HepG2 (cell line): ENCODE measurements around the gene TSSK3. TPM values are rescaled to one million over a fixed set of nuclear protein-coding genes. Genes with fewer than 3 reads are reported as not detected.

Experiments
- ATAC-seq: fragments of 200-7000 bp; cut with Tn5 transposase; 3 replicates; pipeline ENCODE4 v1.9.1; 2020; ENCODE audit warnings: mild to moderate bottlenecking, moderate library complexity
- BruUV-seq: library from RNA; stranded (reverse); fragments of 400-500 nt; replicated peaks from 2 replicates; lab custom pipeline; 2021; lab: Mats Ljungman, UMichigan
- CTCF ChIA-PET: fragments of 300-600 bp; formaldehyde crosslinking; extraction: SDS; loops from one replicate; lab custom pipeline; 2021; ENCODE audit warnings: low total read pairs, inconsistent platforms, low intra/inter-chr PET ratio; lab: Yijun Ruan, JAX
- POLR2A ChIA-PET: fragments of 350-600 bp; sonication (Branson Sonifier 250); formaldehyde crosslinking; loops from one replicate; lab custom pipeline; 2020; ENCODE audit warnings: antibody characterized with exemption, inconsistent platforms; lab: Yijun Ruan, JAX
- DNase-seq: peaks from one replicate; pipeline ENCODE4 v3.0.0-alpha.2; 2015; ENCODE audit warnings: low spot score
- FAIRE-seq: peaks from 3 replicates; lab custom pipeline; 2011; peaks lifted over from hg19 to GRCh38; lab: Jason Lieb, UNC
- H2AFZ ChIP-seq: one replicate; pipeline ENCODE4 v1.6.1; 2011; ENCODE audit warnings: low read length, inconsistent platforms
- H3K27ac ChIP-seq: fragments of 300-600 bp; 3 replicates; pipeline ENCODE4 v1.8.0; 2011; ENCODE audit warnings: mixed run types, mild to moderate bottlenecking, mixed read lengths, low read length, inconsistent platforms; ENCODE audit not compliant: insufficient read depth; ENCODE audit errors: extremely low read length
- H3K27me3 ChIP-seq, 2 experiments: fragments of 200-600 bp in 1 of 2; 2 replicates in 1 of 2; 3 replicates in 1 of 2; pipeline versions ENCODE4 v1.6.0 to v1.8.0; 2011; ENCODE audit warnings: low read length in 2 of 2, mild to moderate bottlenecking in 2 of 2, moderate library complexity in 2 of 2, inconsistent platforms in 1 of 2; ENCODE audit not compliant: insufficient read depth in 2 of 2, control insufficient read depth in 1 of 2
- H3K36me3 ChIP-seq, 2 experiments: fragments of 200-600 bp in 1 of 2; replicated peaks in 1 of 2; 2 replicates in 1 of 2; 3 replicates in 1 of 2; pipeline versions ENCODE4 v1.5.1 to v1.8.0; 2011; ENCODE audit warnings: low read length in 2 of 2, inconsistent platforms in 1 of 2; ENCODE audit not compliant: insufficient read depth in 2 of 2, control insufficient read depth in 1 of 2
- H3K4me1 ChIP-seq: 2 replicates; pipeline ENCODE4 v1.5.1; 2012; ENCODE audit warnings: low read length, inconsistent platforms; ENCODE audit not compliant: insufficient read depth
- H3K4me2 ChIP-seq: 2 replicates; pipeline ENCODE4 v1.6.0; 2011; ENCODE audit warnings: low read depth, low read length, inconsistent platforms
- H3K4me3 ChIP-seq, 3 experiments: fragments of 200-600 bp in 1 of 3; sonication (generic), shearing (Covaris generic) in 1 of 3; replicated peaks in 1 of 3; 2 replicates each; pipeline ENCODE4 v1.5.1; 2011 to 2016; ENCODE audit warnings: low read length in 3 of 3, inconsistent platforms in 2 of 3, low read depth in 2 of 3, mild to moderate bottlenecking in 2 of 3, control low read depth in 1 of 3, mixed read lengths in 1 of 3; ENCODE audit not compliant: insufficient read depth in 1 of 3
- H3K79me2 ChIP-seq: one replicate; pipeline ENCODE4 v1.6.1; 2011; ENCODE audit warnings: low read length, inconsistent platforms; ENCODE audit not compliant: insufficient read depth
- H3K9ac ChIP-seq: 2 replicates; pipeline ENCODE4 v1.6.0; 2011; ENCODE audit warnings: mild to moderate bottlenecking, low read depth, low read length, inconsistent platforms; ENCODE audit not compliant: insufficient read depth
- H3K9me3 ChIP-seq: 2 replicates; pipeline ENCODE4 v1.5.1; 2012; ENCODE audit warnings: mild to moderate bottlenecking, low read length
- H4K20me1 ChIP-seq: 2 replicates; pipeline ENCODE4 v1.6.0; 2011; ENCODE audit warnings: inconsistent platforms, mild to moderate bottlenecking, low read length, moderate library complexity; ENCODE audit not compliant: insufficient read depth
- ZFY ChIP-seq: sonication (generic); formaldehyde crosslinking; IDR thresholded peaks from 2 replicates; pipeline ENCODE4 v1.4.0; 2020; ENCODE audit warnings: missing genetic modification reagents
- WGBS: methylation state at CpG from one replicate; pipeline ENCODE4 v1.1.6; 2017; ENCODE audit warnings: low lambda C conversion rate; 5-methylcytosine and 5-hydroxymethylcytosine counted together
- in situ Hi-C: cut with HindIII; loops from 2 replicates; pipeline ENCODE4 v1.10.0; 2017; ENCODE audit warnings: low pct_unique_long_range_greater_than_20kb; ENCODE audit not compliant: extremely low pct_ligation_motif_present
- intact Hi-C: fragments of 100-400 bp; cut with micrococcal nuclease; formaldehyde crosslinking; loops from one replicate; pipeline ENCODE4 v1.10.0; 2022; ENCODE audit not compliant: unreplicated experiment
- polyA plus RNA-seq, 8 experiments: library from polyadenylated mRNA; depleted of rRNA in 3 of 8; stranded (reverse) in 7 of 8; unstranded in 1 of 8; fragments of >200 nt; fragmentation: Illumina TruSeq in 4 of 8; extraction: Trizol in 4 of 8; gene quantifications; 2 replicates each; pipeline versions ENCODE4 v1.2.1 to v1.2.3, GENCODE V29; 2011 to 2016; ENCODE audit warnings: low read depth in 4 of 8, missing spikeins in 1 of 8, mixed read lengths in 1 of 8; ENCODE audit not compliant: insufficient read depth in 1 of 8
- total RNA-seq, 5 experiments: library from RNA; depleted of rRNA; stranded (reverse); fragments of >200 nt; fragmentation: Illumina TruSeq; extraction: Trizol; gene quantifications; 2 replicates each; pipeline ENCODE4 v1.2.3, GENCODE V29; 2016; ENCODE audit warnings: low read depth in 1 of 5
- TF ChIP-seq, protein P1 (sequence below): sonication (generic); formaldehyde crosslinking; IDR thresholded peaks from 2 replicates; pipeline ENCODE4 v1.4.0; 2020; ENCODE audit warnings: mild to moderate bottlenecking, missing genetic modification reagents, borderline replicate concordance

The TSSK3 gene
- total and polyA plus RNA-seq, 2 of the 13 experiments (the other 11 are each of a cell fraction or from before 2014, with no cell fraction given): 1.0 to 1.1 TPM

DNA sequence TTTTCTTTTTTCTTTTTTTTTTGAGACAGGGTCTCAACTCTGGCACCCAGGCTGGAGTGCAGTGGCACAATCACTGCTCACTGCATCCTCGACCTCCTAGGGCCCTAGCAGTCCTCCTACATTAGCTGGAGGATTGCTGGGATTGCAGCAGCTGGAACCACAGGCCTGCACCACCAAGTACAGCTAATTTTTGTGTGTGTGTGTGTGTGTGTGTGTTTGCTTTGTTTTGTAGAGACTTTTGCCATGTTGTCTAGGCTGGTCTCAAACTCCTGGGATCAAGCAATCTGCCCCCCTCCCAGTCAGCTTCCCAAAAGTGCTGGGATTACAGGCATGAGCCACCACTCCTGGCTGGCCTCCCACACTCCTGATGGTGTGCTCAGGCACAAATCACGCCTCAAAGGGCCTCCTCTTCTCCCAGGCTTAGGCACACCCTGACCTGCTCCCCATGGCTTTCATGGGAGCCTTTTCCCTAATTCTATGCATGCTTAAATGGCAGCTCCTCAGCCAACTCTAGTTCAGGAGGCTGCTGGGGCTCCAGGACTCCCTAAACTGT is 9.4 kb upstream of the TSSK3 start:
- DNase-seq (no peak), FAIRE-seq (peak; percentile 12), ATAC-seq (no peak)
- no peaks in the 10 kb centered on the region for H3K36me3 ChIP-seq
- H3K79me2 ChIP-seq: no peaks in the 10 kb centered on the region
- ChIA-PET POLR2A (interaction anchor here (1.2 to 10.1 kb wide), 14 partner anchors 10 to 173 kb away, joined by 3 to 222 read pairs (median 12); partner anchors contain the start of genes BSDC1, FAM229A, HDAC1 and LCK), CTCF (no interaction called here)
- H2AFZ ChIP-seq: no peak overlapping the region
- H3K4me3 ChIP-seq: peak overlapping the region in 1 of 3 experiments; percentile 73; a peak in 1 of 6 replicates
- no peaks in the 10 kb centered on the region for H4K20me1 ChIP-seq
- H3K27ac ChIP-seq: peak overlapping the region; percentile 92
- peaks cover 63% of the 10 kb centered on the region for H3K4me1 ChIP-seq
- no TSS peak for BruUV-seq
- intact Hi-C loops: no loop called here
- H3K27me3 ChIP-seq: no peaks in the 10 kb centered on the region
- 71% methylated on average over 1 of the region's 2 CpGs for WGBS
- H3K9ac ChIP-seq: peak overlapping the region; percentile 87
- H3K9me3 ChIP-seq: no peaks in the 10 kb centered on the region
- TF ChIP-seq ZFY (CRISPR knock-in tag): no peak
- TF ChIP-seq, protein P1, sequence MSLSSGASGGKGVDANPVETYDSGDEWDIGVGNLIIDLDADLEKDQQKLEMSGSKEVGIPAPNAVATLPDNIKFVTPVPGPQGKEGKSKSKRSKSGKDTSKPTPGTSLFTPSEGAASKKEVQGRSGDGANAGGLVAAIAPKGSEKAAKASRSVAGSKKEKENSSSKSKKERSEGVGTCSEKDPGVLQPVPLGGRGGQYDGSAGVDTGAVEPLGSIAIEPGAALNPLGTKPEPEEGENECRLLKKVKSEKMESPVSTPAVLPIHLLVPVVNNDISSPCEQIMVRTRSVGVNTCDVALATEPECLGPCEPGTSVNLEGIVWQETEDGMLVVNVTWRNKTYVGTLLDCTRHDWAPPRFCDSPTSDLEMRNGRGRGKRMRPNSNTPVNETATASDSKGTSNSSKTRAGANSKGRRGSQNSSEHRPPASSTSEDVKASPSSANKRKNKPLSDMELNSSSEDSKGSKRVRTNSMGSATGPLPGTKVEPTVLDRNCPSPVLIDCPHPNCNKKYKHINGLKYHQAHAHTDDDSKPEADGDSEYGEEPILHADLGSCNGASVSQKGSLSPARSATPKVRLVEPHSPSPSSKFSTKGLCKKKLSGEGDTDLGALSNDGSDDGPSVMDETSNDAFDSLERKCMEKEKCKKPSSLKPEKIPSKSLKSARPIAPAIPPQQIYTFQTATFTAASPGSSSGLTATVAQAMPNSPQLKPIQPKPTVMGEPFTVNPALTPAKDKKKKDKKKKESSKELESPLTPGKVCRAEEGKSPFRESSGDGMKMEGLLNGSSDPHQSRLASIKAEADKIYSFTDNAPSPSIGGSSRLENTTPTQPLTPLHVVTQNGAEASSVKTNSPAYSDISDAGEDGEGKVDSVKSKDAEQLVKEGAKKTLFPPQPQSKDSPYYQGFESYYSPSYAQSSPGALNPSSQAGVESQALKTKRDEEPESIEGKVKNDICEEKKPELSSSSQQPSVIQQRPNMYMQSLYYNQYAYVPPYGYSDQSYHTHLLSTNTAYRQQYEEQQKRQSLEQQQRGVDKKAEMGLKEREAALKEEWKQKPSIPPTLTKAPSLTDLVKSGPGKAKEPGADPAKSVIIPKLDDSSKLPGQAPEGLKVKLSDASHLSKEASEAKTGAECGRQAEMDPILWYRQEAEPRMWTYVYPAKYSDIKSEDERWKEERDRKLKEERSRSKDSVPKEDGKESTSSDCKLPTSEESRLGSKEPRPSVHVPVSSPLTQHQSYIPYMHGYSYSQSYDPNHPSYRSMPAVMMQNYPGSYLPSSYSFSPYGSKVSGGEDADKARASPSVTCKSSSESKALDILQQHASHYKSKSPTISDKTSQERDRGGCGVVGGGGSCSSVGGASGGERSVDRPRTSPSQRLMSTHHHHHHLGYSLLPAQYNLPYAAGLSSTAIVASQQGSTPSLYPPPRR (CRISPR knock-in tag): no peak
- TF ChIP-seq, all 625 proteins: peak for 0
- in situ Hi-C loops: no loop called here
- peak overlapping the region; percentile 80 for H3K4me2 ChIP-seq
